PC-3 (cell line): ENCODE results near the gene FBXW2. TPM values are rescaled to one million over a fixed set of nuclear protein-coding genes. Genes with fewer than 3 reads are reported as not detected.

Source experiments
- ATAC-seq: fragments of 200-7000 bp; cut with Tn5 transposase; 2 replicates; pipeline ENCODE4 v1.9.1; 2020; ENCODE audit warnings: mild to moderate bottlenecking, moderate library complexity
- BruUV-seq: library from RNA; stranded (reverse); fragments of 400-500 nt; replicated peaks from 2 replicates; lab custom pipeline; 2021; lab: Mats Ljungman, UMichigan
- CTCF ChIA-PET: fragments of 300-600 bp; sonication (Branson Sonifier 250); formaldehyde crosslinking; loops from one replicate; lab custom pipeline; 2022; ENCODE audit warnings: antibody characterized with exemption; lab: Charles Lee
- POLR2A ChIA-PET: fragments of 300-600 bp; sonication (Branson Sonifier 250); formaldehyde crosslinking; loops from one replicate; lab custom pipeline; 2022; ENCODE audit warnings: antibody characterized with exemption; ENCODE audit not compliant: unreplicated experiment; lab: Charles Lee
- DNase-seq: peaks from one replicate; pipeline ENCODE4 v3.0.0-alpha.2; 2015
- H2AFZ ChIP-seq: fragments of 300-600 bp; sonication (generic); 2 replicates; pipeline ENCODE4 v1.6.0; 2016; ENCODE audit warnings: antibody characterized with exemption, low read length
- H3F3A ChIP-seq: fragments of 300-600 bp; sonication (generic); one replicate; pipeline ENCODE4 v1.6.0; 2017; ENCODE audit warnings: antibody characterized with exemption, low read length, control low read depth, mild to moderate bottlenecking; ENCODE audit not compliant: unreplicated experiment
- H3K27ac ChIP-seq: fragments of 300-600 bp; sonication (generic); 2 replicates; pipeline ENCODE4 v1.5.1; 2016; ENCODE audit warnings: mild to moderate bottlenecking, low read length
- H3K27me3 ChIP-seq: fragments of 300-600 bp; sonication (generic); 2 replicates; pipeline ENCODE4 v1.6.1; 2016; ENCODE audit warnings: low read length, mixed read lengths
- H3K36me3 ChIP-seq: fragments of 300-600 bp; sonication (generic); 2 replicates; pipeline ENCODE4 v1.6.1; 2016; ENCODE audit warnings: low read depth, mixed run types, low read length, mixed read lengths
- H3K4me1 ChIP-seq: fragments of 300-600 bp; sonication (generic); 2 replicates; pipeline ENCODE4 v1.5.1; 2016; ENCODE audit warnings: low read length; ENCODE audit not compliant: insufficient read depth
- H3K4me2 ChIP-seq: fragments of 300-600 bp; sonication (generic); 2 replicates; pipeline ENCODE4 v1.6.0; 2016; ENCODE audit warnings: low read length
- H3K4me3 ChIP-seq: fragments of 300-600 bp; sonication (generic); 2 replicates; pipeline ENCODE4 v1.5.1; 2016; ENCODE audit warnings: mild to moderate bottlenecking, low read length, mixed read lengths
- H3K79me2 ChIP-seq: fragments of 300-600 bp; sonication (generic); 2 replicates; pipeline ENCODE4 v1.6.1; 2017; ENCODE audit warnings: low read length, mixed read lengths
- H3K9ac ChIP-seq: fragments of 300-600 bp; sonication (generic); 2 replicates; pipeline ENCODE4 v1.6.0; 2016; ENCODE audit warnings: mild to moderate bottlenecking, low read length
- H3K9me2 ChIP-seq: fragments of 300-600 bp; sonication (generic); replicated peaks from 2 replicates; pipeline ENCODE4 v1.6.1; 2016; ENCODE audit warnings: mixed run types, low read length, mixed read lengths
- H3K9me3 ChIP-seq: fragments of 300-600 bp; sonication (generic); 2 replicates; pipeline ENCODE4 v1.6.1; 2016; ENCODE audit warnings: low read length, mixed read lengths
- H4K20me1 ChIP-seq: fragments of 300-600 bp; sonication (generic); 2 replicates; pipeline ENCODE4 v1.6.1; 2016; ENCODE audit warnings: low read length, mixed read lengths
- CTCF ChIP-seq: fragments of 300-600 bp; sonication (generic); conservative IDR thresholded peaks from 2 replicates; pipeline ENCODE4 v1.5.1; 2017; ENCODE audit warnings: antibody characterized with exemption, low read depth, mild to moderate bottlenecking, low read length
- EZH2 ChIP-seq: fragments of 300-600 bp; sonication (generic); IDR thresholded peaks from one replicate; pipeline ENCODE4 v1.6.1; 2017; ENCODE audit warnings: antibody characterized with exemption, mild to moderate bottlenecking, low read length; ENCODE audit not compliant: unreplicated experiment
- EZH2phosphoT487 ChIP-seq: fragments of 300-600 bp; sonication (generic); IDR thresholded peaks from 2 replicates; pipeline ENCODE4 v1.6.1; 2018; ENCODE audit warnings: mild to moderate bottlenecking, antibody characterized with exemption, low read length, borderline replicate concordance
- intact Hi-C: fragments of 100-400 bp; cut with micrococcal nuclease; formaldehyde crosslinking; loops from 2 replicates; pipeline ENCODE4 v1.9.0; 2023
- total RNA-seq: library from RNA; depleted of rRNA; stranded (reverse); fragments of >200 nt; gene quantifications from 2 replicates; pipeline ENCODE4 v1.2.3, GENCODE V29; 2014

The FBXW2 gene
- total RNA-seq, 1 experiment from 2014 or later, result 30.5 TPM

GRCh38 chr9:120712539-120713031 is 80.6 kb downstream of the FBXW2 start:
- Histone ChIP-seq H3K79me2 (peaks cover 29% of the 10 kb centered on the region), H4K20me1 (no peaks in the 10 kb centered on the region), H3K27ac (no peak overlapping the region), H3K9me2 (no peaks in the 10 kb centered on the region), H3K4me2 (peak overlapping the region; percentile 72), H3F3A (no peaks in the 10 kb centered on the region), H3K4me3 (peak overlapping the region; percentile 83), H3K4me1 (peaks cover 45% of the 10 kb centered on the region), H3K9me3 (no peaks in the 10 kb centered on the region), H3K36me3 (no peaks in the 10 kb centered on the region), H3K9ac (no peak overlapping the region), H3K27me3 (no peaks in the 10 kb centered on the region), H2AFZ (peak overlapping the region; percentile 41; the same call in 1 of the 2 replicates)
- intact Hi-C loops, result loop anchor here (1.0 kb wide), 1 partner anchor 92 kb away; no protein-coding TSS in a partner anchor
- DNase-seq (no peak), ATAC-seq (no peak)
- TSS peak; percentile 36 for BruUV-seq
- no peak for TF ChIP-seq CTCF
- CTCF ChIA-PET, result interaction anchor here (1.1 kb wide), 1 partner anchor 93 kb away, joined by 4 read pairs; no protein-coding TSS in a partner anchor
- POLR2A ChIA-PET, result no interaction called here

- H3K79me2 ChIP-seq, result peaks cover 29% of the 10 kb centered on the region
- H3K27ac ChIP-seq, result no peak overlapping the region
- DNase-seq (peak; percentile 18), ATAC-seq (no peak)
- H3K9me2 ChIP-seq, result no peaks in the 10 kb centered on the region
- peak overlapping the region; percentile 41; the same call in 1 of the 2 replicates for H2AFZ ChIP-seq
- POLR2A ChIA-PET, result interaction anchor here (0.5 kb wide), 2 partner anchors 9 to 191 kb away, joined by 3 read pairs; no protein-coding TSS in a partner anchor
- no peak overlapping the region for H3K9ac ChIP-seq
- peaks cover 45% of the 10 kb centered on the region for H3K4me1 ChIP-seq
- no peaks in the 10 kb centered on the region for H3F3A ChIP-seq
- H3K36me3 ChIP-seq, result no peaks in the 10 kb centered on the region
- H3K4me2 ChIP-seq, result peak overlapping the region; percentile 72
- H3K9me3 ChIP-seq, result no peaks in the 10 kb centered on the region
- no TSS peak for BruUV-seq
- no peak for TF ChIP-seq EZH2phosphoT487
- no peak for TF ChIP-seq CTCF
- peak overlapping the region; percentile 83; the same call in 1 of the 2 replicates for H3K4me3 ChIP-seq
- intact Hi-C loops, result no loop called here
- no peaks in the 10 kb centered on the region for H4K20me1 ChIP-seq
- CTCF ChIA-PET, result interaction anchor here (0.5 to 1.1 kb wide), 2 partner anchors 10 to 92 kb away, joined by 3 to 4 read pairs; no protein-coding TSS in a partner anchor
- H3K27me3 ChIP-seq, result no peaks in the 10 kb centered on the region
Observed at GRCh38 chr9:120711841-120712538, 81.2 kb downstream of the FBXW2 start.

- H3K4me2 ChIP-seq, result peak overlapping the region; percentile 72
- no peaks in the 10 kb centered on the region for H3K9me2 ChIP-seq
- H4K20me1 ChIP-seq, result no peaks in the 10 kb centered on the region
- ChIA-PET POLR2A (no interaction called here), CTCF (interaction anchor here (0.5 kb wide), 1 partner anchor 9 kb away, joined by 3 read pairs; no protein-coding TSS in a partner anchor)
- no peak overlapping the region for H3K27ac ChIP-seq
- no TSS peak for BruUV-seq
- no peaks in the 10 kb centered on the region for H3K27me3 ChIP-seq
- peaks cover 45% of the 10 kb centered on the region for H3K4me1 ChIP-seq
- DNase-seq (no peak), ATAC-seq (no peak)
- no peak for TF ChIP-seq EZH2phosphoT487
- TF ChIP-seq EZH2, result no peak
- no peak for TF ChIP-seq CTCF
- no peaks in the 10 kb centered on the region for H3K9me3 ChIP-seq
- intact Hi-C loops, result no loop called here
- peaks cover 29% of the 10 kb centered on the region for H3K79me2 ChIP-seq
- peak overlapping the region; percentile 59; the same call in 1 of the 2 replicates for H3K4me3 ChIP-seq
- H3F3A ChIP-seq, result no peaks in the 10 kb centered on the region
- no peak overlapping the region for H2AFZ ChIP-seq
- H3K36me3 ChIP-seq, result no peaks in the 10 kb centered on the region
- H3K9ac ChIP-seq, result no peak overlapping the region
Observed at GRCh38 chr9:120711354-120711753, 81.9 kb downstream of the FBXW2 start.
